HEK293 (cell line): ENCODE data around the gene HOXA10.

Experiments
- BCL11A ChIP-seq: fragments of 450-650 bp; formaldehyde crosslinking; IDR thresholded peaks from 2 replicates; pipeline ENCODE4 v1.5.1; 2016; ENCODE audit warnings: low read depth, missing biosample characterization, missing genetic modification characterization
- SALL2 ChIP-seq: fragments of 450-650 bp; formaldehyde crosslinking; IDR thresholded peaks from 2 replicates; pipeline ENCODE4 v1.5.0; 2017; ENCODE audit warnings: missing biosample characterization, mild to moderate bottlenecking, missing genetic modification characterization, borderline replicate concordance
- TCF7L2 ChIP-seq: IDR thresholded peaks from 2 replicates; pipeline ENCODE4 v1.6.1; 2011; ENCODE audit warnings: low read depth, mild to moderate bottlenecking, inconsistent platforms, low read length, moderate library complexity, borderline replicate concordance
- ZBTB11 ChIP-seq: fragments of 450-650 bp; formaldehyde crosslinking; conservative IDR thresholded peaks from 2 replicates; pipeline ENCODE4 v1.5.1; 2016; ENCODE audit warnings: low read depth, missing biosample characterization, missing genetic modification characterization
- ZFP41 ChIP-seq: fragments of 450-650 bp; formaldehyde crosslinking; IDR thresholded peaks from 2 replicates; pipeline ENCODE4 v1.5.1; 2016; ENCODE audit warnings: missing biosample characterization, missing genetic modification characterization, borderline replicate concordance
- ZNF140 ChIP-seq: fragments of 450-650 bp; formaldehyde crosslinking; IDR thresholded peaks from 2 replicates; pipeline ENCODE4 v1.5.1; 2016; ENCODE audit warnings: missing biosample characterization, missing genetic modification characterization
- ZNF394 ChIP-seq: fragments of 450-650 bp; formaldehyde crosslinking; IDR thresholded peaks from 2 replicates; pipeline ENCODE4 v1.5.1; 2016; ENCODE audit warnings: missing biosample characterization, missing genetic modification characterization, mild to moderate bottlenecking, moderate library complexity, borderline replicate concordance
- ZNF501 ChIP-seq: fragments of 450-650 bp; formaldehyde crosslinking; IDR thresholded peaks from 2 replicates; pipeline ENCODE4 v1.5.1; 2016; ENCODE audit warnings: missing biosample characterization, missing genetic modification characterization
- ZNF558 ChIP-seq: fragments of 450-650 bp; formaldehyde crosslinking; IDR thresholded peaks from 2 replicates; pipeline ENCODE4 v1.5.1; 2016; ENCODE audit warnings: missing biosample characterization, missing genetic modification characterization
- ZNF610 ChIP-seq: fragments of 450-650 bp; formaldehyde crosslinking; IDR thresholded peaks from 2 replicates; pipeline ENCODE4 v1.5.1; 2016; ENCODE audit warnings: missing biosample characterization, missing genetic modification characterization, borderline replicate concordance
- ZNF830 ChIP-seq: fragments of 450-650 bp; IDR thresholded peaks from 2 replicates; pipeline ENCODE4 v1.5.0; 2018; ENCODE audit warnings: missing biosample characterization, missing genetic modification characterization, low read depth, mild to moderate bottlenecking, moderate library complexity
- TF ChIP-seq, protein P1 (sequence below): fragments of 450-650 bp; formaldehyde crosslinking; IDR thresholded peaks from 2 replicates; pipeline ENCODE4 v1.5.1; 2016; ENCODE audit warnings: missing biosample characterization, missing genetic modification characterization
- TF ChIP-seq, protein P2 (sequence below): fragments of 450-650 bp; formaldehyde crosslinking; IDR thresholded peaks from 2 replicates; pipeline ENCODE4 v1.5.1; 2016; ENCODE audit warnings: missing biosample characterization, missing genetic modification characterization
- TF ChIP-seq, protein P3 (sequence below): fragments of 450-650 bp; IDR thresholded peaks from 2 replicates; pipeline ENCODE4 v1.5.1; 2018; ENCODE audit warnings: missing biosample characterization, mild to moderate bottlenecking, missing genetic modification characterization

GRCh38 chr7:27170426-27171324 is 3.4 kb downstream of the HOXA10 start:
- no peak for TF ChIP-seq BCL11A (tag by site-specific recombination)
- no peak for TF ChIP-seq ZNF394
- TF ChIP-seq, protein P1, sequence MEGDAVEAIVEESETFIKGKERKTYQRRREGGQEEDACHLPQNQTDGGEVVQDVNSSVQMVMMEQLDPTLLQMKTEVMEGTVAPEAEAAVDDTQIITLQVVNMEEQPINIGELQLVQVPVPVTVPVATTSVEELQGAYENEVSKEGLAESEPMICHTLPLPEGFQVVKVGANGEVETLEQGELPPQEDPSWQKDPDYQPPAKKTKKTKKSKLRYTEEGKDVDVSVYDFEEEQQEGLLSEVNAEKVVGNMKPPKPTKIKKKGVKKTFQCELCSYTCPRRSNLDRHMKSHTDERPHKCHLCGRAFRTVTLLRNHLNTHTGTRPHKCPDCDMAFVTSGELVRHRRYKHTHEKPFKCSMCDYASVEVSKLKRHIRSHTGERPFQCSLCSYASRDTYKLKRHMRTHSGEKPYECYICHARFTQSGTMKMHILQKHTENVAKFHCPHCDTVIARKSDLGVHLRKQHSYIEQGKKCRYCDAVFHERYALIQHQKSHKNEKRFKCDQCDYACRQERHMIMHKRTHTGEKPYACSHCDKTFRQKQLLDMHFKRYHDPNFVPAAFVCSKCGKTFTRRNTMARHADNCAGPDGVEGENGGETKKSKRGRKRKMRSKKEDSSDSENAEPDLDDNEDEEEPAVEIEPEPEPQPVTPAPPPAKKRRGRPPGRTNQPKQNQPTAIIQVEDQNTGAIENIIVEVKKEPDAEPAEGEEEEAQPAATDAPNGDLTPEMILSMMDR (tag by site-specific recombination) = no peak
- TF ChIP-seq ZNF610 (tag by site-specific recombination) = no peak
- no peak for TF ChIP-seq ZNF501 (tag by site-specific recombination)
- no peak for TF ChIP-seq ZNF140 (tag by site-specific recombination)
- no peak for TF ChIP-seq SALL2 (tag by site-specific recombination)
- TF ChIP-seq ZFP41 = no peak
- no peak for TF ChIP-seq ZBTB11 (tag by site-specific recombination)
- no peak; the same call in 1 of the 2 replicates for TF ChIP-seq TCF7L2
- no peak for TF ChIP-seq ZNF830 (tag by site-specific recombination)
- no peak for TF ChIP-seq ZNF558 (tag by site-specific recombination)
- TF ChIP-seq, protein P2, sequence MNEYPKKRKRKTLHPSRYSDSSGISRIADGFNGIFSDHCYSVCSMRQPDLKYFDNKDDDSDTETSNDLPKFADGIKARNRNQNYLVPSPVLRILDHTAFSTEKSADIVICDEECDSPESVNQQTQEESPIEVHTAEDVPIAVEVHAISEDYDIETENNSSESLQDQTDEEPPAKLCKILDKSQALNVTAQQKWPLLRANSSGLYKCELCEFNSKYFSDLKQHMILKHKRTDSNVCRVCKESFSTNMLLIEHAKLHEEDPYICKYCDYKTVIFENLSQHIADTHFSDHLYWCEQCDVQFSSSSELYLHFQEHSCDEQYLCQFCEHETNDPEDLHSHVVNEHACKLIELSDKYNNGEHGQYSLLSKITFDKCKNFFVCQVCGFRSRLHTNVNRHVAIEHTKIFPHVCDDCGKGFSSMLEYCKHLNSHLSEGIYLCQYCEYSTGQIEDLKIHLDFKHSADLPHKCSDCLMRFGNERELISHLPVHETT (tag by site-specific recombination) = no peak
- TF ChIP-seq, protein P3, sequence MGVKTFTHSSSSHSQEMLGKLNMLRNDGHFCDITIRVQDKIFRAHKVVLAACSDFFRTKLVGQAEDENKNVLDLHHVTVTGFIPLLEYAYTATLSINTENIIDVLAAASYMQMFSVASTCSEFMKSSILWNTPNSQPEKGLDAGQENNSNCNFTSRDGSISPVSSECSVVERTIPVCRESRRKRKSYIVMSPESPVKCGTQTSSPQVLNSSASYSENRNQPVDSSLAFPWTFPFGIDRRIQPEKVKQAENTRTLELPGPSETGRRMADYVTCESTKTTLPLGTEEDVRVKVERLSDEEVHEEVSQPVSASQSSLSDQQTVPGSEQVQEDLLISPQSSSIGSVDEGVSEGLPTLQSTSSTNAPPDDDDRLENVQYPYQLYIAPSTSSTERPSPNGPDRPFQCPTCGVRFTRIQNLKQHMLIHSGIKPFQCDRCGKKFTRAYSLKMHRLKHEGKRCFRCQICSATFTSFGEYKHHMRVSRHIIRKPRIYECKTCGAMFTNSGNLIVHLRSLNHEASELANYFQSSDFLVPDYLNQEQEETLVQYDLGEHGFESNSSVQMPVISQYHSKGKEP (tag by site-specific recombination) = no peak
